ENCODE results near the gene CHID1. TPM values are rescaled to one million over a fixed set of nuclear protein-coding genes. Genes with fewer than 3 reads are reported as not detected.

Gene CHID1
- polyA plus RNA-seq, 3 donors: 103 to 117 (median 110) TPM

DNA sequence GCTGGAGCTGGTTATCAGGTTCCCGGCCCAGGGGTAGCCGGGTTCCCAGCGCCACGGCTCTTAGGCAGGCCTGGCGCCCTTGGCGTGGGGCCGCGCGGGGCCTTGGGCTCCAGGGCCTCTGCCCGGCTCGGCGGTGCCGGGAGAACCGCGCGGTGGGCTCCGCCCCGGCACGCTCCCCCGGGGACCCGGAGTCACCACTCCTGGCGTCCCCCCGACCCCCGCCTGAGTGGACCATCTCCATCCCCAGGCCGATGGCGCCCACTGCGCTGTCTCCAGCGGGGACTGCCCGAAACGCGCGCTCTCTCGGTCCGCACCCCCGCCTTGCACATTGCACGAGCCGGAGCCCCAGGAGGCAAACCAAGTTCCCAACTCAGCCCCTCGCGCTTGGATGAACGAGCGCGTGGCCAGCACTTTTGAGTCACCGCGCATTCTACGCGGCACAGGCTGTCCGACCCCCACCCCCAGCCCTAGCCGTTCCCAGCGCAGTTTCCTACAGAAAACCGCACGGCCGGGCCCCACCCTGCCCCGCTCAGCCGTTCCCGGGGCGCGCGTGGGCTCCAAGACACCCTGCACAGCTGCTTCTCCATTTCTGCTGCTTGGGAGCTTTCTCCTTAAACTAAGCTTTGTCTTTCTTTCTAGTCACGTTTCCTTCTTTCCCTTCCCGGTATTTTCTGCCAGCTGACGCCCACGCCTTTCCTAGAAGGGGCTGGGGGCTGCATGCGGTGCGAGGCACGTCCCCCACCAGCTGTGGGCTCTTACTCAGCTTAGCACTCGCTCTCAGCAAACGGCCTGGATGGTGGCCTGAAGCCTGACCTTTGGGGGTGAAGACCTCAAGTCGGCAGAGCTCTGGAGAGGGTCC is 650 bp upstream of the CHID1 start:
- DNase-seq (ENCODE audit: low read depth in 3 of 3, low spot score in 2 of 3): no peak

DNA sequence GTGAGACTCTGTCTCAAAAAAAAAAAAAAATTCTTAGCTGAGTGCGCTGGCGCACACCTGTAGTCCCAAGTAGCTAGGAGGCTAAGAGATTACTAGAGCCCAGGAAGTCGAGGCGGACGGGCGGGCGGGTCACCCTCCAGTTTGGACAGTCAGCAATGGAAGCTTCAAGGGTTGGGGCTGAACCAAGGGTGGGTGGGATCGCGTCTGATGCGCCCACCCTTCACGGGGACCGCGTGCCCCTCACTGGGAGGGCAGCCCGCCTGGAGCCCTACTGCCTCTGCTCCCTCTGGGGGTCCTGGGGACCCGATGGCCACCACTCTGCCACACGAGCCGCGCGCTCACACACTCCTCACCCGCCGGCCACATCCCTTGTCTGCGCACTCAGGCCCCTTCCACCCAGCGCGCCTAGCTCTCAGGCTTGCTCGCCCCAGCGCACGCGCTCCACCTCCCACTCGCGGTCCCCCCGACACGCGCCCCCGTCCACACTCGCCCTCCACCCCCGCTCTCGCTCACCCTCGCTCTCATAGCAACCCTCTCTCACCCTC is 494 bp downstream of the CHID1 start:
- no peak for DNase-seq (ENCODE audit: low read depth in 3 of 3, low spot score in 2 of 3)

DNA sequence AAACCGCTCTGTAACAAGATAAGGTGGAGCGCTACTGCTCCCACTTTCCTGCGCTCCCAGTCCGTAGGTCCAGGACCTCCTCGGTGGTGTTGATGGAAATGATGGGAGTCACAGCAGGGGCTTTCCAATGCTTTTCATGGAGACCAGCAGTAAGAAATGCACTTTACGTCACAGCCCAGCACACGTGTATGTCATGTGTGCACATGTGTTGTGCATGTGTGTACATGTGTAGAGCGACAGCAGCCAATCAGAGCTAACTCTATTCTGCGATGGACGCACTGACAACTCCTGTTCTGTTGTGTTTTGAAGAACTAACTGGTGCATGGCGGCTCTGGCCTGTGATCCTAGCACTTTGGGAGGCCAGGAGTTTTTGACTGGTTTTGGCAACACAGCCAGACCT is 1.2 kb downstream of the CHID1 start:
- no peak for DNase-seq (ENCODE audit: low read depth in 3 of 3, low spot score in 2 of 3)

DNA sequence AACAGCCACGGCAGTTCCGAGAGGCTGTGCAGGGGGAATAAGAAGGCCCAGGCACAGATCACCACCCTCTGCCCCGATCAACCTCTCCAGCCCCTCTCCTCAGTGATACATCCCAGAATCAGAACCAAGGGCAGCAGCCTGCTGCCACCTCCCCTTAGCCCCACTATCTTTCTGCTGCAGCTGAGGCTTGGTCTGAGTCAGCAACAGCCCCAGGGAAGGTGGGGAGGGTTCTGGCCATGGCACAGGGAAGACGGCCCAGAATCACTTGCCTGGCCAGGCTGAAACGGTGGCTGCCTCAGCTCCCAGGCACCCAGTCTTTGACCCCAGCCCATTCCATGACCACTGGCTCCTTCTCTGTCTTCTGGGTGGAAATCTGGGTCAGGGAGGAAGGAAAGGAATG is 2.3 kb downstream of the CHID1 start:
- DNase-seq (ENCODE audit: low read depth in 3 of 3, low spot score in 2 of 3): no peak

DNA sequence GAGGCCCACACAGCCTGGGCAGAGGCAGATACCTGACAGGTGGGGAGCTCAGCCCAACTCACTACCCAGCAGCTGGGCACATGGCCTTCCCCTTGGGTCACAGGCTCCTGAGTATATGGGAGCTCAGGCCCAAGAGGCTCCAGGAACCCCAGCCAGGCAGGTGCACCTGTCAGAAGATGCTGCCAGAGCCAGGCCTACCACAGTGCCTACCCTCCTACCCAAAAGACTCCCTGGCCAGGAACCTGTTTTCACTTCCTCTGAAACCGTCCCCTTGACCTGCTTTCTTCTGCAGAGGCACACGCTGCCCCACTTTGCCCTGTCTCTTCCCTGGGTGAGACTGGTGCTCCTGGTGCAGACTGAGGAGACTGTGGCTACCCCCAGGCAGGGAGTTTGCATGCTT is 2.9 kb downstream of the CHID1 start:
- no peak for DNase-seq (ENCODE audit: low read depth in 3 of 3, low spot score in 2 of 3)

DNA sequence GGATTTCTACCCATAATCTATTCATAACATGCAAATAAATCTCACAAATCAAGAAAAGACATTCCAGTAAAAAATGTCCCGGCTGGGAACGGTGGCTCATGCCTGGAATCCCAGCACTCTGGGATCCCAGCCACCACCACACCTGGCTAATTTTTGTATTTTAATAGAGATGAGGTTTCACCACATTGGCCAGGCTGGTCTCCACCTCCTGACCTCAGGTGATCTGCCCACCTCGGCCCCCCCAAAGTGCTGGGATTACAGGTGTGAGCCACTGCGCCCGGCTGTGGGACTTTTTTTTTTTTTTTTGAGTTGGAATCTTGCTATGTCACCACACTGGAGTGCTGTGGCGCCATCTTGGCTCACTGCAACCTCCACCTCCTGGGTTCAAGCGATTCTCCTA is 4.7 kb downstream of the CHID1 start:
- no peak for DNase-seq (ENCODE audit: low read depth in 3 of 3, low spot score in 2 of 3)

DNA sequence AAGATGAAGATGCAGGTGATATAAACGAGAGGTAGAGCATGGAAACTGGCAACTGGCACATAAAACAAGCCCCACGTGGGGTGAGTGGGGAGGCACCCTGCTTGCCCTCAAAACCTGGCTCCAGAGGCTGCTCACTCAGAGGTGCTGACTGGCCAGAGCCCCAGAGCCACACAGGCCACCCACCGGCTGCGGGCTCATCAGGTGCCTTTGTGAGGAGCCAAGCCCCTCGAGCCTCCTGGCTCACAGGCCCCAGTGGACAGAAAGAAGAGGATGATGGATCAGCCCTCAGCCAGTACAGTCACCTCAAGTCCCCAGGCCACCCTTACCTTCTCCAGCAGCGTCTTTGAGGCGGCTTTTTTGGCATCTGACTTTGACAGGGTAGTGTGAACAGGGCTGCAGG is 6.2 kb downstream of the CHID1 start:
- no peak for DNase-seq (ENCODE audit: low read depth in 3 of 3, low spot score in 2 of 3)

DNA sequence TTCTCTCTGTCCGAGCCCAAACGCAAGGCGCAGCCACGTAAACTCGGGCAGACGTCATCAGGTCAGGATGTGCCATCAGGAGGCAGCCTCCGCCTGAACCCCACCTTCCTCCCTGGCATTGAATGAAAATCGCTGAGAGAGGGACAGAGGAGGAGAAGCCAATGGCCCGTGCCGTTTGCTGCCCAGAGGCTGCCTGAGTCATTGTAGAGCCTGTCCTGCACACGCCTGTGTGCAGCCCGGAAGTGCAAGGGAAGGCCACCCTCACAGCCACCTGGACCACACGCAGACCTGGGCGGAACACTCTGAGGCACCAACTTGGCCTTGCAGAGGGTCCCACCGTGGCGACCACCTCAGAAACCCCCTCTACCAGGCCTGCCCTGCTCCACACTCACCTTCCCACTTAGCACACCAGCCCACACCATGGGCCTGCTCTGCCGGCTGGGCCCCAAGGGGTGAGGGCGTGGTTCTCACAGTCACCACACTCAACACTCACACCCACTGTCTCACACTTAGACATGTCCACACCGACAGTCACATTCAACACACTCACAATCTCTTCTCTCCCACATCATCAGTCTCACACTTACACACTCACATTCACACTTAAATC is 9.1 kb downstream of the CHID1 start:
- DNase-seq (ENCODE audit: low read depth in 3 of 3, low spot score in 2 of 3): no peak

DNA sequence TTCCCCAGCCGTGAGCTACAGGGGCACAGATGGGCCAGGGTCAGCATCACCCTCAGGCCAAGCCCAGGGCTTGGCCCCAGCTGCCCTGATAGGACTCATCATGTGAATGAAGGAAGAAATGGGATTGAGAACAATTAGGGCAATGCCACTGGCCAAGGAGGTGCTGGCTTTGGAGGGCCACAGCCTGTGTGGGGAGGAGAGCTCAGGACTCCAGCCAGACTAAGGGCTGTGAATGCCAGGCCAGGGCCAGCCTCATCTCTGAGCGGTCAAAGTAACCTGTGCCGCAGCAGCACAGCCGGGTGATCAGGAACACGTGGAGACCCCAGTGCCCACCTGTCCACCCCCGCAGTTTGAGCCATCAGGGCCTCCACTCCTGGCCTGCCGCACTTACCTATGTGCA is 10.1 kb downstream of the CHID1 start:
- DNase-seq (ENCODE audit: low read depth in 3 of 3, low spot score in 2 of 3): no peak

DNA sequence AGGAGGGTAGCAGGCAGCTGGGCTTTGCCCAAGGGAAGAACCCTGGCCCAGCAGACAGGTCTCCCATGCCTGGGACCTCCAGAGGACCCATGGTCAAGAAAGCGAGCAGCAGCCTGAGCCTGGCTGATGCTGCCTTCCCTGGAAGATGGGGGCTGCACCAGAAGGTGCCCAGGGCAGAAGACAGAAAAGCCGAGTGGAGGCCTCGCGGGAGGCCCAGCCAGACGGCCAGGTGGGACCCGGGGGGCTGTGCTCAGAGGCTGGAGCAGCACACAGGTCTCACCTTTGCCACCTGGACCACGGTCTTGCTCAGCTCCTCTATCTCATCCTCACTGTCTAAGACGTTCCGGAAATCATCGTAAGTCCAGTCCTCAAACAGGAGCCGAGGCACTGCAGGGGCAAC is 10.9 kb downstream of the CHID1 start:
- no peak for DNase-seq (ENCODE audit: low read depth in 3 of 3, low spot score in 2 of 3)

DNA sequence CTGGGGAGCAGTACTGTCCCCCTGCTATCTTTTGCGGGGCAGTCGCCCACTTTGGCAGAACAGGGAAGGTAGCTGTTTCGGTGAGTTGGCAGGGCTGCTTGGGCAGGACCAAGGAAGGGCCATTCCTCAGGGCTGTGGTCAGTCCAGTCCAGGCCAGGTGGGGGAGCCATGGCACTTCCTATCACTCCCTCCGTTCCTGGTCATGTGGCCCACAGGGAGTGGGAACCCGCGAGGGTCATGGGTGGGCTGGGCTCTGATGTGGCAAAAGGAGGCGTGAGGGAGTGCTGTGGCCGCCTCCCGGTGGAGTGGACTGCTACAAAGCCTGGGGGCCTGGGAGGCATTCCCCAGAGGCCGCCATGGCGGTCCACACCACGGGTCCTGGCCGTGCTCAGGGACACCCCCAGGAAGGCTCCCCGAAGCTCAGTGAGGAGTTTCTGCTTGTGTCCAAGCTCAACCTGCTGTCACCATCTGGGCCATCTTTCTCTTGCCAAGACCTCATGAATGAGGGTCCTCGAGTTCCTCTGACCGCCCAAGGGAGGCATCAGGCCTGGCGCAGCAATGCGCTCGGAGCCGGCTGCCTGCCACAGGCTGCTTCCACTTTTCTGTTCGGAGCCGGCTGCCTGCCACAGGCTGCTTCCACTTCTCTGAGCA is 11.9 kb downstream of the CHID1 start:
- DNase-seq (ENCODE audit: low read depth in 3 of 3, low spot score in 2 of 3): no peak

DNA sequence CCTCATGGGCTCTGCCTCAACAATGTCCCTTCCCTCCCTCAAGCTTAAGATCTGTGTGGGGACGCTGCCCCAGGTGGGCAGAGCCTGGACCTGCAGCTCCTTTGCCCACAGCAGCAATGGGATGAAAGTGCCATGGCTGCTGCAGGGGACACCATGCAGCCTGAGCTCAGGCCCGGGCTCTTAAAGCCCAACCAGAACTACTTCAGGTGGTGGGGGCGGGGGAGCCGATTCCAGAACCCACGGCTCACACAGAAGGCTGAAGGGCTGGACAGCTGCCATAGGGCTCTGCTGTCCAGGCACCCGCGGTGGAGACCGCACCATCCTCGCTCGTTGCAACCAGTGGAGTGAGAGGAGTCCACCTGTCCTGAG is 12.5 kb downstream of the CHID1 start:
- DNase-seq (ENCODE audit: low read depth in 3 of 3, low spot score in 2 of 3): no peak

DNA sequence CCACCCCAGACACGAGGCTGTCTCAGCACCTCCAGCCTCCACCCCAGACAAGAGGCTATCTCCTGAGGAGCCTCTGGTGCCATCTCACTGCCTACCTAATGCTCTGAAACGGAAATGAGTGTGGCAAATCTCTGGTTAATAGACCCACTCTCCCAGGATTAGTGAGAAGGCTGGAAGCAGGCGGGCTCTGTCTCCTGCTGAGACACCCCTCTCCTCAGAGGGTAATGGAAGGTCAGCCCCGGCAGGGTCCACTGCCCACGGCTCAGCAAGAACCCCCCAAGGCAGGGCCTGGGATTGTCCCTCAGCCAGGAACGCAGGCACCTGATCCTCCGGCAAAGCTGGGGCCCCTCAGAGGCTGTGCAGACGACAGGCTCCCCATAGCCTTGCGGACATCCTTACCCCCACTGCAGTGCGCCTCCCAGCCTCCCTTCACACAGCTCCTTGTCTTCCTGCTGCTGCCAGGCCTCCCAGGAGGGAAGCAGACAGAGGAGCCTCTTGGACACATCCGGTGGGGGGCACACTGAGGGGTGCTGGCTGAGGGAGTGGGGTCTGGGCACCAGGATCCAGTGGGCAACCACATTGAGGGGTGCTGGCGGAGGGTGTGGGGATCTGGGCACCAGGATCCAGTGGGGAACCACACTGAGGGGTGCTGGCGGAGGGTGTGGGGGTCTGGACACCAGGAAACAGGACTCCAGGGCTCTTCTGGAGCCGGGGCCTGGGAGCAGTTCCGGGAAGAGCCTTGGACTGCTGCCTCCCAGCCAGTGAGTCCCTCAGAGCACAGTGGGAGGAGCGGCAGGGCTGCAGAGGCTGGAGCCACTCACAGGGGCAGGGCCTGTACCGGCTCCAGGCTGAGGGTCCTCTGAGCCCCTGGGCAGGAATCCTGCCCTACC is 13.1 kb downstream of the CHID1 start:
- no peak for DNase-seq (ENCODE audit: low read depth in 3 of 3, low spot score in 2 of 3)

DNA sequence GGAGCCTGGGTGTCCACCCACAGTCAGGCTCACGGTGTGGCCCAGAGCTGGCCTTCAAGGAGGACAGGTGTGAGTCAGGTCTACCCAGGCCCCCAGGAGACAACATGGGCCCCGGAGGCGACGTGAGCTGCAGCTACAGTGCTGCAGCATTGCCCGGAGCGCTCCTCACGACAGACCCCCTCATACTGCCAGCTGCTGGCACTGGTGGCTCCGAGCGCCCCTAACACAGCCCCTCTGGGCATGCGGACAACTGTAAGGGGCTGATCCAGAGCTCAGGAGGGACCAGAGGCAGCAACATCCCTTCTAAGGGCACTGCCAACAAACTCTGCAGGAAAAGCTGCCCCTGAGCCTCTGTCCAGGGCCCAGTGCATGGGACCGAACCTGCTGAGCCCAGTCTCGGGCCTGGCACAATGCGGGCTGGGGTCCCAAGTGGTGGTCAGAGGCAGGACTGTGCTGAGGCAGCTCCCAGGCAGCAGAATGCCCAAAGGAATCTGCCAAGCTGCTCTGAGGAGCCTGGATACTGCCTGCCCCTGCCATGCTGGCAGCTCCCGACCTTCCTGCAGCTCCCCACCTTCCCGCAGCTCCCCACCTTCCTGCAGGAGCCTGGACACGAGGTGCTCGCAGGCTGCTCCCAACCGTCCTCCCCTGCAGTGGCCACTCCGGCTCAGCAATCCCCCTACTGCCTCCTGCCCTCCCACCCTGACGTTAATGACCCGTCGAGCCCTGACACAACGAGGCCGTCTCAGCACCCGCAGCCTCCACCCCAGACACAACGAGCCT is 15.1 kb downstream of the CHID1 start:
- no peak for DNase-seq (ENCODE audit: low read depth in 3 of 3, low spot score in 2 of 3)

DNA sequence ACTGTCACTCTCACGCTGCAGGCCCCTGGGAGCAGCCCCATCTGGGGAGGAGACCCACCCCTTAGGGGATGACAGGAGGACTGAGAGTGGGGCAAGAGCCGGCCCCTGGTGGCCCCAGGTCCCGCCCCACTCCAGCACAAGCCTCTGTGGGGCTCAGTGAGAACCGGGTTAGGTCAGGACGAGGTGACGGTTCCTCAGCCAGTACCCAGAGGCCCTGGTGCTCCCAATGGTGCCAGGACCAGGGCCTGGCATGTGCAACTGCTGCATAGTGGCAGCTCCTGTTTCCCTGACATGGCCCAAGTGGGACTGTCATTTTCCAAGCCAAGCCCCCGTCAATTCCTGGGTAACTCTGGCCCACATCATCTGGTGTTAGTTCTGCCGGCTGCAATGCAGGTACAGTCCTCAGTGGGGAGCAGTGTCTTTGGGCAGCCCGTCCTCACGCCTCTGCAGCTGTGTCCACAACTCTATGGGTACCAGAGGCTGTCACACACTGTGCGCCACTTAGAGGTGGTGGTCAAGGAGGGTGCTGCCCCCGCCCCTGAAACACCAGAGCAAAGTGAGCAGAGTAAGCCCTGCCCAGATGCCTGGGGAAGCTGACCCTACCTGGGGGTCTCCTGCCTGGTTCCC is 15.9 kb downstream of the CHID1 start:
- no peak for DNase-seq (ENCODE audit: low read depth in 3 of 3, low spot score in 2 of 3)

DNA sequence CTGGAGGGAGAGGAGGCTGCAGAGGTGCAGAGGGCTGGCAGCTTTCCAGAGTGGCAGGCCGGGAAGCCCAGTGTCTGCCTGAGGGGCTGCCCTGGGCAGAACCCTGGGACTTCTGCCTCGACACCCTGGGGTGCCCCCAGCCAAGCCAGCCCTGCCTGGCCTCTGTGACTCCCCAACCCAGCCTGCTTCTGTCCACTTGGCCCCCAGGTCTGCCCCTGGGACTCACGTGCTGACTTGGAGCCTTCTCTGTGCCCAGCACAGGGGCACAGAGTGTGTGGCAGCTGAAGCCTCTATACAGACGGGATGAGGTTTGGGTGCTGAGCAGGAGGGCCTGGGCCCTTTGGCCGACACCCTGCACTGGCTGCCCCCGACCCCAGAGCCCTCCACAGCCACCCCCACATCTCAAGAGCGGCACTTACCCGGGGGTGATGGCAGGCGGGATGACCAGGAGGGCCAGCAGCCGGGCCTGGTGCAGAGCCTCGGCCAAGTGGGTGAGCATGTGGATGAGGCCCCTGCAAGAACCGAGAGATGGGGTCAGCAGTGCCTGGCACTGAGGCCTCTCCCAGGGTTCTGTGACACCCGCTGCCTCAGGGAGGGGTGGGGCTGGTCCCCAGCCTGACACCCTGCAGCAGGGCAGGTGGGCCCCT is 17.5 kb downstream of the CHID1 start:
- DNase-seq (ENCODE audit: low read depth in 3 of 3, low spot score in 2 of 3): no peak

DNA sequence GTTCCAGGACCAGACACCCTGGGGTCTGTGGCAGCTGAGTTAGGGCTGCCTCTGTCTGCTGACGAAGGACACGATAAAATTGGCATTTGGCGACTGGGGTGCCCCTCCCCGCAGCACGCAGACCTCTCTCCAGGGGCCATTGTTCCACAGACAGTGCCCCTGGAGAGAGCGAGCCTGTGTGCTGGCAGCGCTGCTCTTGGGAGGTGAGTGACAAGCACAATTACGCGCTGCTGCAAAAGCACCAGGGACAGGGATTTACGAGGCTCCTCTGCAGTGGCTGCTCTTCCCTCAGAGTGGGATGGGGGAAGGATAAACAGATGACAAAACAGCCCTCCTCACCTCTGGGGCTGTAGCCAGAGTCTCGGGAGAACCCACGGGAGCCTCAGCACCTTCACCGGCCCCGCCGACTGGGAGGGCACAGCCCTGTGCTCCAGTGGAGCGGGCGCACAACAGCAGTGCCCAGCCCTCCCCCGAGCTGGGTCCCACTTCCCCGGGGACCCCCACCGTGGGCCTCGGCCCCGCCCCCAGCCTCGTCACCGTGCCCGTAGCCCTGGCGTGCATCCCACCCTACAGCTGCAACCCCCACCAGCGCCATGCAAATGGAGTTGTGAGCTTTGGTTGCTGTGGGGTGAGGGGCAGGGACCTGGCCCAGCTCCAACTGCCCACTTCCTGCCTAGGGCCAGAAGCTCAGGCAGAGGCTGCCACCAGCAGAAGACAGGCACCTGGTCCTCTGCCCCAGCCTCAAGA is 19.6 kb downstream of the CHID1 start:
- no peak for DNase-seq (ENCODE audit: low read depth in 3 of 3, low spot score in 2 of 3)

All from right renal cortex interstitium (tissue), 3 donors.